Liver (tissue), 9 donors: Measurements from ENCODE around the gene SLC24A4. TPM values are rescaled to one million over a fixed set of nuclear protein-coding genes. Genes with fewer than 3 reads are reported as not detected.

Source experiments
- DNase-seq: peaks from one replicate; pipeline ENCODE4 v3.0.0-alpha.2; 2017; ENCODE audit warnings: low spot score
- H3K27ac ChIP-seq, 2 donors: one replicate each; pipeline ENCODE4 v1.7.0; 2013; ENCODE audit warnings: inconsistent platforms in 2 of 2, low read length in 2 of 2, control low read depth in 1 of 2, low read depth in 1 of 2, mild to moderate bottlenecking in 1 of 2
- H3K27me3 ChIP-seq, 4 donors: one replicate each; pipeline versions ENCODE4 v1.6.1 to v1.7.0; 2013; ENCODE audit warnings: low read length in 3 of 4, inconsistent platforms in 1 of 4, mild to moderate bottlenecking in 1 of 4, moderate library complexity in 1 of 4; ENCODE audit not compliant: control insufficient read depth in 4 of 4, insufficient read depth in 4 of 4
- H3K36me3 ChIP-seq, 4 donors: one replicate each; pipeline versions ENCODE4 v1.6.1 to v1.7.0; 2013; ENCODE audit warnings: low read length in 3 of 4, mild to moderate bottlenecking in 3 of 4, low read depth in 1 of 4, moderate library complexity in 1 of 4; ENCODE audit not compliant: control insufficient read depth in 4 of 4, insufficient read depth in 3 of 4
- H3K4me1 ChIP-seq, 4 donors: one replicate each; pipeline versions ENCODE4 v1.6.1 to v1.7.0; 2013; ENCODE audit warnings: low read length in 3 of 4, mild to moderate bottlenecking in 3 of 4, moderate library complexity in 1 of 4; ENCODE audit not compliant: control insufficient read depth in 4 of 4, insufficient read depth in 4 of 4
- H3K4me3 ChIP-seq, 3 donors: one replicate each; pipeline versions ENCODE4 v1.6.1 to v1.7.0; 2013; ENCODE audit warnings: low read length in 3 of 3, control low read depth in 1 of 3, low read depth in 1 of 3, mild to moderate bottlenecking in 1 of 3
- H3K9ac ChIP-seq, 2 donors: one replicate each; pipeline ENCODE4 v1.7.0; 2013; ENCODE audit warnings: low read length in 2 of 2, mild to moderate bottlenecking in 2 of 2, moderate library complexity in 2 of 2, control low read depth in 1 of 2, low read depth in 1 of 2
- H3K9me3 ChIP-seq, 4 donors: one replicate each; pipeline versions ENCODE4 v1.6.1 to v1.7.0; 2013; ENCODE audit warnings: low read length in 3 of 4; ENCODE audit not compliant: control insufficient read depth in 4 of 4
- EGR1 ChIP-seq, 2 donors: IDR thresholded peaks; 2 replicates each; pipeline ENCODE4 v1.6.1; 2016 to 2018; ENCODE audit warnings: antibody characterized with exemption in 2 of 2, low read depth in 2 of 2
- FOXA1 ChIP-seq: IDR thresholded peaks from 2 replicates; pipeline ENCODE4 v1.6.1; 2016; ENCODE audit warnings: antibody characterized with exemption
- GABPA ChIP-seq, 2 donors: IDR thresholded peaks in 1 of 2; conservative IDR thresholded peaks in 1 of 2; 2 replicates each; pipeline ENCODE4 v1.6.1; 2016; ENCODE audit warnings: antibody characterized with exemption in 2 of 2, mild to moderate bottlenecking in 1 of 2, moderate library complexity in 1 of 2
- HNF4A ChIP-seq, 2 donors: conservative IDR thresholded peaks; 2 replicates each; pipeline ENCODE4 v1.6.1; 2016; ENCODE audit warnings: antibody characterized with exemption in 2 of 2, mild to moderate bottlenecking in 2 of 2
- HNF4G ChIP-seq: IDR thresholded peaks from 2 replicates; pipeline ENCODE4 v1.6.1; 2016; ENCODE audit warnings: antibody characterized with exemption
- JUND ChIP-seq, 2 donors: IDR thresholded peaks; 2 replicates each; pipeline ENCODE4 v1.6.1; 2016; ENCODE audit warnings: antibody characterized with exemption in 2 of 2
- NR2F2 ChIP-seq: IDR thresholded peaks from 2 replicates; pipeline ENCODE4 v1.6.1; 2016; ENCODE audit warnings: antibody characterized with exemption
- RAD21 ChIP-seq, 2 donors: IDR thresholded peaks; 2 replicates each; pipeline ENCODE4 v1.6.1; 2016; ENCODE audit warnings: antibody characterized with exemption in 2 of 2, mild to moderate bottlenecking in 2 of 2
- RXRA ChIP-seq, 2 donors: IDR thresholded peaks; 2 replicates each; pipeline ENCODE4 v1.6.1; 2017 to 2018; ENCODE audit warnings: antibody characterized with exemption in 2 of 2, mild to moderate bottlenecking in 1 of 2
- SP1 ChIP-seq: IDR thresholded peaks from 2 replicates; pipeline ENCODE4 v1.6.1; 2018; ENCODE audit warnings: antibody characterized with exemption, mild to moderate bottlenecking
- TAF1 ChIP-seq: conservative IDR thresholded peaks from 2 replicates; pipeline ENCODE4 v1.6.1; 2016; ENCODE audit warnings: antibody characterized with exemption, mild to moderate bottlenecking
- YY1 ChIP-seq: IDR thresholded peaks from 2 replicates; pipeline ENCODE4 v1.6.1; 2016; ENCODE audit warnings: antibody characterized with exemption, mild to moderate bottlenecking
- WGBS: extraction: QIAGEN DNeasy Blood & Tissue Kit; methylation state at CpG from one replicate; pipeline ENCODE4 v1.1.7; 2013; 5-methylcytosine and 5-hydroxymethylcytosine counted together
- polyA plus RNA-seq, 2 donors: library from polyadenylated mRNA; stranded (reverse) in 1 of 2; unstranded in 1 of 2; fragments of 200-250 nt in 1 of 2; fragments of >200 nt in 1 of 2; fragmentation: Nextera tagmentation in 1 of 2; extraction: Ambion mirVana in 1 of 2; gene quantifications; one replicate each; pipeline versions ENCODE4 v1.2.1 to v1.2.3, GENCODE V29; 2013 to 2015
- total RNA-seq, 2 donors: library from RNA; depleted of rRNA; stranded (reverse); fragments of >200 nt; gene quantifications; one replicate each; pipeline ENCODE4 v1.2.3, GENCODE V29; 2014
- TF ChIP-seq, protein P1 (sequence below): IDR thresholded peaks from 2 replicates; pipeline ENCODE4 v1.6.1; 2016; ENCODE audit warnings: antibody characterized with exemption
- TF ChIP-seq, protein P2 (sequence below): IDR thresholded peaks from 2 replicates; pipeline ENCODE4 v1.6.1; 2016; ENCODE audit warnings: antibody characterized with exemption, mild to moderate bottlenecking
- TF ChIP-seq, protein P3 (sequence below): IDR thresholded peaks from 2 replicates; pipeline ENCODE4 v1.6.1; 2016; ENCODE audit warnings: antibody characterized with exemption
- TF ChIP-seq, protein P4 (sequence below): IDR thresholded peaks from 2 replicates; pipeline ENCODE4 v1.6.1; 2016; ENCODE audit warnings: antibody characterized with exemption
- TF ChIP-seq, protein P5 (sequence below): fragments of 150-350 bp; IDR thresholded peaks from 2 replicates; pipeline ENCODE4 v1.5.1; 2017; ENCODE audit warnings: improper control_type of control experiment, low read depth, low read length; ENCODE audit not compliant: missing input control
- donor health status: healthy.
- donor health status: healthy.
- donor health status: healthy.
- donor health status: healthy.
- donor health status: healthy.

Gene SLC24A4
- total and polyA plus RNA-seq, 4 donors = 0.06 to 0.23 (median 0.12) TPM

DNA sequence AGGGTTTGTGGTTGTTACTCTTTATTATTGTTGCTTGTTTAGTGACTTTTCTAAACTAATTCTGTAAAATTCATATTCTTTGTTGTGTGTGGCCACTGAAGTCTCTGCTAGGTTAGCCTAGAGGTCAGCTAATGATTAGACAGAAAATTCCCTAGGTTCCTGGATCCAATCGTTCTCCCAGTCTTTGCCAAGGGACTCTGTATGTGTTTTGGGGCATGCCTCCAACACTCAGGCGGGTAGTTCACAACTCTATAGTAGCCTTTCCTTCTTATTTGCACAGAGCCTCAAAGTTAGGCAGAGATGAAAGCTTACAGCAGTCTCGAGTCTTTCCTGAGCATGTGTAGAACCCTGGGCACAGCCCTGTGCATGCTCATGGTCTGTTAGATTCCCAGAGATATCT is 157.9 kb downstream of the SLC24A4 start:
- peak; percentile 21 for DNase-seq
- Histone ChIP-seq H3K27ac (peak overlapping the region in 1 of 2 donors; percentile 8), H3K4me3 (no peak overlapping the region), H3K9ac (no peak overlapping the region), H3K27me3 (no peaks in the 10 kb centered on the region), H3K4me1 (peaks cover 3 to 18% (median 16%) of the 10 kb centered on the region in 4 donors), H3K36me3 (no peaks in the 10 kb centered on the region), H3K9me3 (no peaks in the 10 kb centered on the region)
- TF ChIP-seq NR2F2 (no peak), GABPA (IDR thresholded peaks at IDR 0.05 in 1 of 2, conservative IDR thresholded peaks at IDR 0.05 in 1 of 2) (no peak), FOXA1 (no peak), RAD21 (IDR thresholded peaks at IDR 0.05) (no peak), EGR1 (IDR thresholded peaks at IDR 0.05; ENCODE audit: low read depth in 2 of 2) (no peak), HNF4A (conservative IDR thresholded peaks at IDR 0.05) (peak; percentile 31 to 37), SP1 (no peak), HNF4G (no peak), JUND (IDR thresholded peaks at IDR 0.05) (peak in 1 of 2 donors; percentile 15), RXRA (IDR thresholded peaks at IDR 0.05) (peak; percentile 20 to 47), TAF1 (no peak)
- TF ChIP-seq, protein P1, sequence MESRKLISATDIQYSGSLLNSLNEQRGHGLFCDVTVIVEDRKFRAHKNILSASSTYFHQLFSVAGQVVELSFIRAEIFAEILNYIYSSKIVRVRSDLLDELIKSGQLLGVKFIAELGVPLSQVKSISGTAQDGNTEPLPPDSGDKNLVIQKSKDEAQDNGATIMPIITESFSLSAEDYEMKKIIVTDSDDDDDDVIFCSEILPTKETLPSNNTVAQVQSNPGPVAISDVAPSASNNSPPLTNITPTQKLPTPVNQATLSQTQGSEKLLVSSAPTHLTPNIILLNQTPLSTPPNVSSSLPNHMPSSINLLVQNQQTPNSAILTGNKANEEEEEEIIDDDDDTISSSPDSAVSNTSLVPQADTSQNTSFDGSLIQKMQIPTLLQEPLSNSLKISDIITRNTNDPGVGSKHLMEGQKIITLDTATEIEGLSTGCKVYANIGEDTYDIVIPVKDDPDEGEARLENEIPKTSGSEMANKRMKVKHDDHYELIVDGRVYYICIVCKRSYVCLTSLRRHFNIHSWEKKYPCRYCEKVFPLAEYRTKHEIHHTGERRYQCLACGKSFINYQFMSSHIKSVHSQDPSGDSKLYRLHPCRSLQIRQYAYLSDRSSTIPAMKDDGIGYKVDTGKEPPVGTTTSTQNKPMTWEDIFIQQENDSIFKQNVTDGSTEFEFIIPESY = no peak
- TF ChIP-seq, protein P2, sequence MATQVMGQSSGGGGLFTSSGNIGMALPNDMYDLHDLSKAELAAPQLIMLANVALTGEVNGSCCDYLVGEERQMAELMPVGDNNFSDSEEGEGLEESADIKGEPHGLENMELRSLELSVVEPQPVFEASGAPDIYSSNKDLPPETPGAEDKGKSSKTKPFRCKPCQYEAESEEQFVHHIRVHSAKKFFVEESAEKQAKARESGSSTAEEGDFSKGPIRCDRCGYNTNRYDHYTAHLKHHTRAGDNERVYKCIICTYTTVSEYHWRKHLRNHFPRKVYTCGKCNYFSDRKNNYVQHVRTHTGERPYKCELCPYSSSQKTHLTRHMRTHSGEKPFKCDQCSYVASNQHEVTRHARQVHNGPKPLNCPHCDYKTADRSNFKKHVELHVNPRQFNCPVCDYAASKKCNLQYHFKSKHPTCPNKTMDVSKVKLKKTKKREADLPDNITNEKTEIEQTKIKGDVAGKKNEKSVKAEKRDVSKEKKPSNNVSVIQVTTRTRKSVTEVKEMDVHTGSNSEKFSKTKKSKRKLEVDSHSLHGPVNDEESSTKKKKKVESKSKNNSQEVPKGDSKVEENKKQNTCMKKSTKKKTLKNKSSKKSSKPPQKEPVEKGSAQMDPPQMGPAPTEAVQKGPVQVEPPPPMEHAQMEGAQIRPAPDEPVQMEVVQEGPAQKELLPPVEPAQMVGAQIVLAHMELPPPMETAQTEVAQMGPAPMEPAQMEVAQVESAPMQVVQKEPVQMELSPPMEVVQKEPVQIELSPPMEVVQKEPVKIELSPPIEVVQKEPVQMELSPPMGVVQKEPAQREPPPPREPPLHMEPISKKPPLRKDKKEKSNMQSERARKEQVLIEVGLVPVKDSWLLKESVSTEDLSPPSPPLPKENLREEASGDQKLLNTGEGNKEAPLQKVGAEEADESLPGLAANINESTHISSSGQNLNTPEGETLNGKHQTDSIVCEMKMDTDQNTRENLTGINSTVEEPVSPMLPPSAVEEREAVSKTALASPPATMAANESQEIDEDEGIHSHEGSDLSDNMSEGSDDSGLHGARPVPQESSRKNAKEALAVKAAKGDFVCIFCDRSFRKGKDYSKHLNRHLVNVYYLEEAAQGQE = no peak
- TF ChIP-seq, protein P3, sequence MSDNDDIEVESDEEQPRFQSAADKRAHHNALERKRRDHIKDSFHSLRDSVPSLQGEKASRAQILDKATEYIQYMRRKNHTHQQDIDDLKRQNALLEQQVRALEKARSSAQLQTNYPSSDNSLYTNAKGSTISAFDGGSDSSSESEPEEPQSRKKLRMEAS = no peak
- TF ChIP-seq, protein P4, sequence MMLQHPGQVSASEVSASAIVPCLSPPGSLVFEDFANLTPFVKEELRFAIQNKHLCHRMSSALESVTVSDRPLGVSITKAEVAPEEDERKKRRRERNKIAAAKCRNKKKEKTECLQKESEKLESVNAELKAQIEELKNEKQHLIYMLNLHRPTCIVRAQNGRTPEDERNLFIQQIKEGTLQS = no peak
- TF ChIP-seq, protein P5, sequence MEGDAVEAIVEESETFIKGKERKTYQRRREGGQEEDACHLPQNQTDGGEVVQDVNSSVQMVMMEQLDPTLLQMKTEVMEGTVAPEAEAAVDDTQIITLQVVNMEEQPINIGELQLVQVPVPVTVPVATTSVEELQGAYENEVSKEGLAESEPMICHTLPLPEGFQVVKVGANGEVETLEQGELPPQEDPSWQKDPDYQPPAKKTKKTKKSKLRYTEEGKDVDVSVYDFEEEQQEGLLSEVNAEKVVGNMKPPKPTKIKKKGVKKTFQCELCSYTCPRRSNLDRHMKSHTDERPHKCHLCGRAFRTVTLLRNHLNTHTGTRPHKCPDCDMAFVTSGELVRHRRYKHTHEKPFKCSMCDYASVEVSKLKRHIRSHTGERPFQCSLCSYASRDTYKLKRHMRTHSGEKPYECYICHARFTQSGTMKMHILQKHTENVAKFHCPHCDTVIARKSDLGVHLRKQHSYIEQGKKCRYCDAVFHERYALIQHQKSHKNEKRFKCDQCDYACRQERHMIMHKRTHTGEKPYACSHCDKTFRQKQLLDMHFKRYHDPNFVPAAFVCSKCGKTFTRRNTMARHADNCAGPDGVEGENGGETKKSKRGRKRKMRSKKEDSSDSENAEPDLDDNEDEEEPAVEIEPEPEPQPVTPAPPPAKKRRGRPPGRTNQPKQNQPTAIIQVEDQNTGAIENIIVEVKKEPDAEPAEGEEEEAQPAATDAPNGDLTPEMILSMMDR = no peak
- WGBS = 41% methylated on average over 3 of the region's 3 CpGs

DNA sequence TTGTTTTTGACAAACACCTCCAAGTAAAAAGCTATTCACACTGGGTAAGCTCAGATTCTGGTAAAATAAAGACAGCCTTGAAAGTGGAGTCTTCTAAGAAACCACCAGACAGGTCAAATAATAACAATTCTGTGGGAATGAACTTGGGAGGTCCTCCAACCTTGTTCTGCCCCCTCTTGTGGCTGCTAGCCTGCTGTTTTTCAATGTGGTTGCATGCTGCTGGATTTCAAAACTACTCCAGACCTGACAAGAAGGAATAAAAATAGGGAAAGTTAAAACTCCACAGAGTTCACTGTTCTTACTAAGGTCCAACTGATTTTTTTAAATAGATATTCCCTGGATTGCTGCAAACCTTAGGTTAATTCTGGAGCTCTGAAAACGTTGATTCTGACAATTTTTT is 158.4 kb downstream of the SLC24A4 start:
- 26% methylated on average over 1 of the region's 1 CpG for WGBS
- DNase-seq = no peak
- Histone ChIP-seq H3K36me3 (no peaks in the 10 kb centered on the region), H3K4me1 (peaks cover 3 to 18% (median 16%) of the 10 kb centered on the region in 4 donors), H3K9me3 (no peaks in the 10 kb centered on the region), H3K9ac (no peak overlapping the region), H3K4me3 (no peak overlapping the region), H3K27ac (no peak overlapping the region), H3K27me3 (no peaks in the 10 kb centered on the region)
- no peak for TF ChIP-seq HNF4G
- peak in 1 of 2 donors; percentile 27 for TF ChIP-seq HNF4A (conservative IDR thresholded peaks at IDR 0.05)
- no peak for TF ChIP-seq TAF1
- no peak for TF ChIP-seq FOXA1
- TF ChIP-seq GABPA (IDR thresholded peaks at IDR 0.05 in 1 of 2, conservative IDR thresholded peaks at IDR 0.05 in 1 of 2) = no peak
- peak in 1 of 2 donors; percentile 5 for TF ChIP-seq RAD21 (IDR thresholded peaks at IDR 0.05)
- TF ChIP-seq YY1 = no peak
- TF ChIP-seq, protein P2 = no peak
- TF ChIP-seq JUND (IDR thresholded peaks at IDR 0.05) = no peak
- TF ChIP-seq, protein P5 = no peak
